GM21619 (cell line): ENCODE measurements around the gene DNAH12.

ENCODE experiments used
- ATAC-seq: cut with Tn5 transposase; IDR thresholded peaks from one replicate; pipeline ENCODE4 v1.9.1; 2021; ENCODE audit not compliant: unreplicated experiment

The DNAH12 gene

GRCh38 chr3:57244946-57245345, 299.2 kb downstream of the DNAH12 start:
- no peak for ATAC-seq
